ENCODE measurements around the gene FSTL3. TPM values are rescaled to one million over a fixed set of nuclear protein-coding genes. Genes with fewer than 3 reads are reported as not detected.
A peak's percentile ranks its signal among the peaks of the same experiment; 100 is the strongest.

Gene FSTL3
- total and polyA plus RNA-seq, 10 of the 15 experiments (the other 5 are each of a cell fraction or from before 2014, with no cell fraction given) = 0.42 to 13.5 (median 3.6) TPM

GRCh38 chr19:639253-640160, 36.7 kb upstream of the FSTL3 start, which contains the start of gene FGF22:
TSS of gene FGF22 (plus strand) at chr19:639879. CDS start at chr19:639926, 47 bp downstream.
- BruUV-seq (replicated peaks) = no TSS peak
- ChIA-PET SMC1A (ENCODE audit: uncharacterized antibody, unreplicated experiment) (no interaction called here), CTCF (no interaction called here), RAD21 (ENCODE audit: unreplicated experiment) (no interaction called here), POLR2A (no interaction called here)
- no peak for DNase-seq (ENCODE audit: low read depth, low spot score)
- WGBS (ENCODE audit: insufficient coverage, insufficient replicate concordance, low lambda C conversion rate, missing lambda C conversion rate) = 4% methylated on average over 73 of the region's 109 CpGs
- Histone ChIP-seq H3K79me2 (ENCODE audit: control insufficient read depth, insufficient read depth, low read length) (no peaks in the 10 kb centered on the region), H3K27me3 (replicated peaks in 1 of 2; ENCODE audit: control insufficient read depth in 2 of 2, insufficient read depth in 2 of 2, low read length in 1 of 2) (no peaks in the 10 kb centered on the region), H4K20me1 (ENCODE audit: control insufficient read depth, insufficient read depth) (no peaks in the 10 kb centered on the region), H3K4me3 (peak within 1 kb of the TSS; percentile 44; the same call in 1 of the 2 replicates), H3K36me3 (ENCODE audit: control insufficient read depth in 2 of 2, insufficient read depth in 2 of 2, low read length in 1 of 2) (no peaks in the 10 kb centered on the region; a peak in 1 of 4 replicates), H3K4me2 (ENCODE audit: control insufficient read depth, insufficient read depth) (peak within 1 kb of the TSS; percentile 93), H3K9me3 (replicated peaks; ENCODE audit: control insufficient read depth, insufficient read depth, low read length) (no peaks in the 10 kb centered on the region), H3K9ac (ENCODE audit: control insufficient read depth, insufficient read depth, low read length) (no peak within 1 kb of the TSS), H3K27ac (ENCODE audit: control insufficient read depth, insufficient read depth) (no peak within 1 kb of the TSS), H2AFZ (ENCODE audit: control insufficient read depth, low read depth, low read length) (peak within 1 kb of the TSS; percentile 71), H3K4me1 (ENCODE audit: control insufficient read depth, insufficient read depth, low read length) (peaks cover 24% of the 10 kb centered on the region)
- no peak for FAIRE-seq
- ATAC-seq = peak; percentile 91
- TF ChIP-seq LARP7 (IDR thresholded peaks at IDR 0.05) = peak; percentile 29; the same call in 1 of the 2 replicates
- peak; percentile 19 for TF ChIP-seq BACH1 (IDR thresholded peaks at IDR 0.05; ENCODE audit: borderline replicate concordance)
- 0 out of 2 replicates have a peak, but pooled peaks have one; percentile 14 for TF ChIP-seq POLR2A (IDR thresholded peaks at IDR 0.05; ENCODE audit: low read depth, low read length)
- 0 out of 2 replicates have a peak, but pooled peaks have one; percentile 33 for TF ChIP-seq NBN (IDR thresholded peaks at IDR 0.05)
- no peak for TF ChIP-seq MTA2 (IDR thresholded peaks at IDR 0.05; ENCODE audit: low read depth)
- TF ChIP-seq SP1 (IDR thresholded peaks at IDR 0.05; ENCODE audit: low read depth, low read length) = peak; percentile 68
- TF ChIP-seq NFYB (IDR thresholded peaks at IDR 0.05; ENCODE audit: insufficient read depth, low read depth, low read length) = peak; percentile 82
- TF ChIP-seq, protein P1, sequence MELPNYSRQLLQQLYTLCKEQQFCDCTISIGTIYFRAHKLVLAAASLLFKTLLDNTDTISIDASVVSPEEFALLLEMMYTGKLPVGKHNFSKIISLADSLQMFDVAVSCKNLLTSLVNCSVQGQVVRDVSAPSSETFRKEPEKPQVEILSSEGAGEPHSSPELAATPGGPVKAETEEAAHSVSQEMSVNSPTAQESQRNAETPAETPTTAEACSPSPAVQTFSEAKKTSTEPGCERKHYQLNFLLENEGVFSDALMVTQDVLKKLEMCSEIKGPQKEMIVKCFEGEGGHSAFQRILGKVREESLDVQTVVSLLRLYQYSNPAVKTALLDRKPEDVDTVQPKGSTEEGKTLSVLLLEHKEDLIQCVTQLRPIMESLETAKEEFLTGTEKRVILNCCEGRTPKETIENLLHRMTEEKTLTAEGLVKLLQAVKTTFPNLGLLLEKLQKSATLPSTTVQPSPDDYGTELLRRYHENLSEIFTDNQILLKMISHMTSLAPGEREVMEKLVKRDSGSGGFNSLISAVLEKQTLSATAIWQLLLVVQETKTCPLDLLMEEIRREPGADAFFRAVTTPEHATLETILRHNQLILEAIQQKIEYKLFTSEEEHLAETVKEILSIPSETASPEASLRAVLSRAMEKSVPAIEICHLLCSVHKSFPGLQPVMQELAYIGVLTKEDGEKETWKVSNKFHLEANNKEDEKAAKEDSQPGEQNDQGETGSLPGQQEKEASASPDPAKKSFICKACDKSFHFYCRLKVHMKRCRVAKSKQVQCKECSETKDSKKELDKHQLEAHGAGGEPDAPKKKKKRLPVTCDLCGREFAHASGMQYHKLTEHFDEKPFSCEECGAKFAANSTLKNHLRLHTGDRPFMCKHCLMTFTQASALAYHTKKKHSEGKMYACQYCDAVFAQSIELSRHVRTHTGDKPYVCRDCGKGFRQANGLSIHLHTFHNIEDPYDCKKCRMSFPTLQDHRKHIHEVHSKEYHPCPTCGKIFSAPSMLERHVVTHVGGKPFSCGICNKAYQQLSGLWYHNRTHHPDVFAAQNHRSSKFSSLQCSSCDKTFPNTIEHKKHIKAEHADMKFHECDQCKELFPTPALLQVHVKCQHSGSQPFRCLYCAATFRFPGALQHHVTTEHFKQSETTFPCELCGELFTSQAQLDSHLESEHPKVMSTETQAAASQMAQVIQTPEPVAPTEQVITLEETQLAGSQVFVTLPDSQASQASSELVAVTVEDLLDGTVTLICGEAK (IDR thresholded peaks at IDR 0.05; ENCODE audit: borderline replicate concordance) = no peak
- 0 out of 4 replicates have a peak, but pooled peaks of 1 of the 2 experiments have one; percentile 3 for TF ChIP-seq BHLHE40 (IDR thresholded peaks at IDR 0.05; ENCODE audit: borderline replicate concordance in 1 of 2, low read depth in 2 of 2, low read length in 1 of 2)
- TF ChIP-seq EGR1 (IDR thresholded peaks at IDR 0.05; ENCODE audit: borderline replicate concordance in 1 of 2, low read depth in 2 of 2, low read length in 2 of 2) = peak in 1 of 2 experiments; percentile 72; a peak in 2 of 3 replicates
- TF ChIP-seq TAF1 (IDR thresholded peaks at IDR 0.05; ENCODE audit: borderline replicate concordance, low read depth, low read length) = no peak
- peak; percentile 38; the same call in 1 of the 2 replicates for TF ChIP-seq MXI1 (IDR thresholded peaks at IDR 0.05; ENCODE audit: low read depth, low read length)
- peak; percentile 35; the same call in 1 of the 2 replicates for TF ChIP-seq HDGF (IDR thresholded peaks at IDR 0.05)
- intact Hi-C loops (cut with micrococcal nuclease; ENCODE audit: unreplicated experiment) (no loop called here), in situ Hi-C loops (cut with MboI) (no loop called here)

All from GM12878 (cell line).